ENCODE data around the gene SLCO1C1.
"Not testable (repeated sequence)": the region's sequence is repeated elsewhere in the genome, so short reads cannot be mapped to it uniquely, and the experiment has no call there.

SLCO1C1 gene, protein sequence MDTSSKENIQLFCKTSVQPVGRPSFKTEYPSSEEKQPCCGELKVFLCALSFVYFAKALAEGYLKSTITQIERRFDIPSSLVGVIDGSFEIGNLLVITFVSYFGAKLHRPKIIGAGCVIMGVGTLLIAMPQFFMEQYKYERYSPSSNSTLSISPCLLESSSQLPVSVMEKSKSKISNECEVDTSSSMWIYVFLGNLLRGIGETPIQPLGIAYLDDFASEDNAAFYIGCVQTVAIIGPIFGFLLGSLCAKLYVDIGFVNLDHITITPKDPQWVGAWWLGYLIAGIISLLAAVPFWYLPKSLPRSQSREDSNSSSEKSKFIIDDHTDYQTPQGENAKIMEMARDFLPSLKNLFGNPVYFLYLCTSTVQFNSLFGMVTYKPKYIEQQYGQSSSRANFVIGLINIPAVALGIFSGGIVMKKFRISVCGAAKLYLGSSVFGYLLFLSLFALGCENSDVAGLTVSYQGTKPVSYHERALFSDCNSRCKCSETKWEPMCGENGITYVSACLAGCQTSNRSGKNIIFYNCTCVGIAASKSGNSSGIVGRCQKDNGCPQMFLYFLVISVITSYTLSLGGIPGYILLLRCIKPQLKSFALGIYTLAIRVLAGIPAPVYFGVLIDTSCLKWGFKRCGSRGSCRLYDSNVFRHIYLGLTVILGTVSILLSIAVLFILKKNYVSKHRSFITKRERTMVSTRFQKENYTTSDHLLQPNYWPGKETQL

DNA sequence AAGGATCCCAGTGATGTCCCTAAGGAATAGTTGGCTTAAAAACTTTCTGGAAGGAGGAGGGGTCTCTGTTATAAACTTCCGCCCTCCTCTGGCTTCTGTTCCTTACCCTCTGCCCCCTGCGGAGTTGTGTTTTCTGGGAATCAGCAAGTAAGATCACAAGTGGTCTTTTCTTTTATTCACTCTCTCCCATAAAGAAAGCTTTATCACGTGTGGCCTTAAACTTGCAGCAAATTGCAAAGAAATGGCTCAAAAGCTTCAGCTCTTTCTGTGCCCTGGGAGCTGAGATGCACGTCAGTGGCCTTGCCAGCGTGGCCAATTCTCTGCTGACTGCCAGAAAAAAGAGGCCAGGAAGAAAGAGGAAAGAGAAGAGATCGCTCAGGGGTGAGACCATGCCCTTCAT lies at the start of gene SLCO1C1:
TSS of gene SLCO1C1 (plus strand) at position 101 of the 400 bp plus-strand sequence. CDS start 4,245 bp downstream, outside the sequence.
- no peak for DNase-seq

DNA sequence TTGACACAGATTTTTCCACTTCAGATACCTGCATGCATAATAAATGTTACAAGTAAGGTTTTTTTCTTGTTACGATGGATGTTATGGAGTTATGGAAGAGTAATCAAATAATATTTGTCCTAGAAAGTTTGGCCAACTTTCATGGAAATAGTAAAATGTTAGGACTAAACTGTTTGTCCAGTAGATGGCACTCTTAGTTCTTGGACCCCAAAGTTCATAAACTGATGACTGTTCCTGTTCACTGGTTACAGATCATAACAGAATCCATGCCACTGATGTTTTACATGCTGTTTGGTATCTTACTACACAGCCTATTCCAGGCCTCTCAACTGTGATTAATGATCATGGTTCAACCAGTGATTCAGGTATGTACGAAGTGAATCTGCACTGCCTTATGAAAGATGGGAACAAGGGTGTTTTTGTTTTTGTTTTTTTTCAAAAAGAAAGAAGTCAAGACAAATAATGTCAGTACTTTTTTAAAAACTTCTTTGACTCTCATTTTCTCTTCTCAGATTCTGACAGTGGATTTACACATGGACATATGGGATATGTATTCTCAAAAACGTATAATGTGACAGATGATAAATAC lies 48.8 kb upstream of the SLCO1C1 start:
- no peak for DNase-seq

DNA sequence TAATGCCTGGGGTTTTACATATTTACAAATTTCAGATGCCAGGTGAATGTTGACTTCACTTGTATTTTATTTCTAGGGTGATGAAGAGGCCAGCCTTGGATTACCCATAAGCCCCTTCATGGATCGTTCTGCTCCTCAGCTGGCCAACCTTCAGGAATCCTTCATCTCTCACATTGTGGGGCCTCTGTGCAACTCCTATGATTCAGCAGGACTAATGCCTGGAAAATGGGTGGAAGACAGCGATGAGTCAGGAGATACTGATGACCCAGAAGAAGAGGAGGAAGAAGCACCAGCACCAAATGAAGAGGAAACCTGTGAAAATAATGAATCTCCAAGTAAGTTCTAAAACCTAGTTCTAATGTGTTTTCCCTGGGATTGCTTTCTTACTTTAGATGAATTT lies 41.3 kb upstream of the SLCO1C1 start:
- DNase-seq, result no peak

DNA sequence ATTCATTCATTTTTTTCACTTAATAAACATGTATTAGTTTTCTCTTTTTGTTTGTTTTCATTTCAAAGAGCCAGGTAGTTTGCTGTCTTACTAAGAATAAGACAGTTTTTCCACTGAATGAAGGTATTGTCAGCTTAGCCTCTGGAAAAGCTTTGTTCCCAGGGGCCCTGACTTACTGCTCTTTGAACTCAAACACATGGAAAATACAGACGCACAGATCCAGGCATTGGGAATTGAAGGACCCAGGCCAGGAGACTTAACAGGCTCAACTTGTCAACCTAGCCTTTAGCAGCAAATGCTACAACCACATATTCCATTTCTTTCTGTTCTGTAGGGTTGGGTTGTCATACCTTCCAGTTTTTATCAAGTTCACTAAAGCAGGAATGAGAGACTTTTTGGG lies 38.5 kb upstream of the SLCO1C1 start:
- DNase-seq, result no peak

DNA sequence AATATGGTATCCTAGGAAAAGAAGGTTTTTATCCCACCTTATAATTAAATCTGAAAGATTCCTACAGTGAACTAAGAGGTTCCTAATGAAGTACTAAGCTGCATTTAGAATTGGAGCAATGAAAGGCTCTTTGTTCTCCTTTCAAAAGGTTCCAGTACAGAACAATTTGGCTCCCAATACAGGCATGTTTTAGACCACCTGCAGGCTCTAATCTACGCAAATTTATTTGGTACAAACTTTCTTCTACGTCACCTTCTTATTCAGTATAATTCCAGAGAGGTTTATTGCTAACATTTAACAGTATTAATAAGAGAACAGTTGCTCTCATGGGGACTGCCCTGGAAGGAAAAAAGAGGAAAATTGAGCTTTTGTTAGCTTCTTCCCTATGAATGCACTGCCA lies 37.6 kb upstream of the SLCO1C1 start:
- no peak for DNase-seq

DNA sequence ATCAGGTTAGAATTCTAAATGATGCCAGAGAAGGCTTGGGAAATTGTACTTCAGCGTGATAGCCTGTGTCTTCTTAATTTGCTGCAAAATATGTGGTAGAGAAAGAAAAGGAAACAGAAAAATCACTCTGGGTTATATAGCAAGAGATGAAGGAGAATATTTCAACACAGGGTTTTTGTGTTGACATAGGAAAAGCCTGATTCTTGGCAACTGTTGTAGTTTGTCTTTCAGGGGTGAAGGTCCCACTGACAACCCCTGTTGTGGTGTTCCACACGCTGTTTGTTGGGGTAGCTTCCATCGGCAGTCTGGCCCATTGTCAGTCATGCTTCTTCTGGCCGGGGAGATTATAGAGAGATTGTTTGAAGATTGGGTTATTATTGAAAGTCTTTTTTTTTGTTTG lies 13.8 kb upstream of the SLCO1C1 start:
- no peak for DNase-seq

DNA sequence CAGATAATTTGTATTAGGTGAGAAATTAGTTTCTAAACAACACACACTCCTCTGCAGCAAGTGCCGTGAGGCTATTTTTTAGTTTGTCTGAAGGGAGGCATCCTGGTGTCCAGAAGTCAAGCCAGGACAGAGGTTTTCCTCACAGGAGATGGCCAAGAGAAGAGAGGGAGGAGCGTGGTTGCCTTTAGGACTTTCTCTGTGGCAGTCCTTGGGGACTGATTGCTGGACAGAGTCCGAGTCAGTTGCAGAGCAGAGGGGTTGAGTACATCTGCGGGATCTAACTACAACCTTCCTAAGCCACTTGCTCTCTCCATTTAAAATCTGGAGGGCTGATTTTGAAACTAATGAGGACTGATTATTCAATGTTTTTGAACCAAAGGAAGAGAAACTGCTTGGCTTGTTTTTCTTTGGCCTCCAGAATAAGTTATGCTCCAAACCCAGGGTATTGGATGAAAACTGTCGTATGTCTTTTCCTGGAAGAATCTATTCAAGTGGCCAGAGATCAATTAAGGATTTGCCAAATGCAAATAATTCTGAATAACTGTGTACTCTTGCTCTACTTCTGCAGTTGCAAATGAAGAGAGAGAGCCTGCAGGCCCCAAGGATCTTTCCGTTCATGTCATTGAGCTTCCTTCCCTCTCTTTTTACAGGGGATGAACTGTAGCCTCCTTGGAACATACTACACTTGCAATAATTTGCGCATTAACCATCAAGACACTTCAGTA lies 1.2 kb downstream of the SLCO1C1 start:
- DNase-seq, result no peak

DNA sequence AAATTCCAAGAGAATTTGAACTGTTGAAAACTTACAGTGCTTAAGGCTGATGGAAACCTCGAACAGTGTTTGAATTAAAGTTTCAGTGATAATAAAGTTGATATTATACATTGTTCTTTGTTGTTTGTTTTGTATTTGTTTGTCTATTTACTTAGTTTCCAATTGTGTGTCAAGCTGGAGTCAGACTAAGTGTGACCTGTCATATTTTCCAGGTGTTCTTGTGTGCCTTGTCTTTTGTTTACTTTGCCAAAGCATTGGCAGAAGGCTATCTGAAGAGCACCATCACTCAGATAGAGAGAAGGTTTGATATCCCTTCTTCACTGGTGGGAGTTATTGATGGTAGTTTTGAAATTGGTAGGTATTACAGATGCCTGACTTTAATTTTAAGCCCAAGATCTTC lies 6.0 kb downstream of the SLCO1C1 start:
- no peak for DNase-seq

DNA sequence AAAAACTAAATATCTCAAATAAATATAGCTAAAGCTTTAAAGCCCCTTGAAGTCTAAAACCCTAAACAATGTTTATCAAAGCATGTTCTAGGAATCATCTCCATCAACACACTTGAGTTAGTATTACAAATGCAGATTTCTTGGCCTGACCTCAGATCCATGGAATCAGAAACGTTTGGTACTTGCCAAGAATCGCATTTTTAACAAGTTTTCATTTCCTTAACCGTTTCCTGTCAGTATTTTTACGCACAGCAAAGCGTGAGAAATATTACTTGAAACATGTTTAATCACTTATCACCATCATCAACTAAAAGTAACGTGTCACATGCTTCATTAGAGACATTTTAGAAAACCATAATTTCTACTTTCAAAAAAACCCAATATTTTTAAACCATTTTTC lies 9.7 kb downstream of the SLCO1C1 start:
- no peak for DNase-seq

DNA sequence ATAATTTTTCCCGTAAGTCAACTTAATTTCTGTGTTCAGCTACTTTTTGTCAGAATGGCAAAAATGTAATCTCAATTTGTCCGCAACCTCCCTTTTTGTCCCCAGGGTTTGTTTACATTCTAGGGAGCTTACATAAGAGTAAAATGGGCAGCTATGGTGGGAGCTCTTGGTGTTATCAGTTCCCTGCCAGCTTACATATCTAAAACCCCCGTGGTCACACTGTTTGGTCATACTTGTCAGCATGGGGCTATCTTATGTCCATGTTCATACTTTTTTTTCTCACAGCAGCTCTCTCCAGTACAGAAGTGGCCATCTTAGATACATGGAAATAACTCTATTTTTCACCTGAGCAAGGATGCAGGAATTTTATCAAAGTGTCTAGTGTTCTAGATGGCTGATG lies 16.7 kb downstream of the SLCO1C1 start:
- no peak for DNase-seq

DNA sequence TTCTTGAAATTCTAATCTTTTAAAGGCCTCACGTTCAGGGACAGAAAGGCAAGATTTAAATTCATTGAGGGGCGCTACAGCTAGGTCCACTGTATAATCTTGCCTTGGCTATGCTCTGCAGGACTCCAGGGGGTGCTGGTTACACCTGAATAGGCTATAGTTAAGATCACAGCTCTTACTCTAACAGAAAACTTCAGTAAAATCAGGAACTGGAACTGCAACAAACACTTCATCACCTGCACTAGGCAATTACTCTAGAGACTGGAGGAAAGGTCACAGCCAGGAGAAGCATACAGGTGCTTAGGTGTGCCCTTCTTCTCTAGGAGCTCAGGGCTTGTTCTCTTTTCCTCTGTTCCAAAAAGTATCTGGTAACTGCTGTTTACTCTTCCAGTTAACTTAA lies 20.9 kb downstream of the SLCO1C1 start:
- no peak for DNase-seq

DNA sequence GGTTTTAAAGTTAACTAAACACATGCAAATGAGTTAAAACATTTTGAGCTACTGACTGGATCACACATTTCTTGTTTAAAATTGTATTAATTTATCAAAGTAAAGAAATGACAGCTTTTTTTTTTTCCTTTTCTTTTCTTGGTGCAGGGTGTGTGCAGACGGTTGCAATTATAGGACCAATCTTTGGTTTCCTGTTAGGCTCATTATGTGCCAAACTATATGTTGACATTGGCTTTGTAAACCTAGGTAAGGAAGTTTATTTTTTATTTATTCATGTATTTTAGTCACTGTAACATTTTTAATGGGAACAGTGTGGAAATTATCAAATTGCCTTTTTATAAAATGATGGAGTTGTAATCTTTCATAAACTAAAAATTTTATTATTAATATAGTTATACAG lies 21.9 kb downstream of the SLCO1C1 start:
- DNase-seq, result no peak

DNA sequence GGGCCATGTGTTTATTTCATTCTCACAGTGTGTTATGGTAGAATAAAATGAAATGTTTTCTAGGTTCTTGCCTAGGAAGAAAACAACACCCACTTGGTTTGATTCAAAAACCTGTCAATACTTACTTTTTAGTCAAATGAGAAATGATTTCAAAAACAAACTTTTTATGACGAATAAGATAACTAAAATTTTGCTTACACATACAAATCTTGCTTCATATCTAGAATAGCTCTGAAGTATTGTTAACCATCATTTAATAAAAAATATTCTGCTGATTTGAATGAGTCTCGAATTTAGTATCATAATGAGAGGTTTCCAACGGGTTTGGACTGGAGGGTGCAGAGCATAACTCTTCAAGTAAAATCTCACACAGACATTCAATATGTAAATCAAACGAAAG lies 23.2 kb downstream of the SLCO1C1 start:
- no peak for DNase-seq

DNA sequence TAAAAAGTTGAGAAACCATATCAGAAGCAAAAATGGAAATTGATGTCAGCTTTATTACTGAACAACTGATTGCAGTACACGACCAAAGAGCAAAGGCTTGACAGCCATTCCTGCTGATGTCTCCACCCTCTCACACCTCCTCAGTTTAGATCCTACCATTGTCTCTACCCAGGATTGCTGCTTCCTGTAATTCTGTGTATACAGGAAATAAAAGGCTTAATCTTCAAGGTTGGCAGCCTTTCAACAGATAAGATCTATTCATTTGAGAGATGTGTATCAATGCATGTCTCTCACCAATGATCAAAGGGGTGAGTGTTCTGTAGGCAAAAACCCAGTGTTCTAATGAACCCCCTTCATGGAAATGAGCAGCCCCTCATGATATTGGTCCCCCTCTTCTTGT lies 27.0 kb downstream of the SLCO1C1 start:
- no peak for DNase-seq

DNA sequence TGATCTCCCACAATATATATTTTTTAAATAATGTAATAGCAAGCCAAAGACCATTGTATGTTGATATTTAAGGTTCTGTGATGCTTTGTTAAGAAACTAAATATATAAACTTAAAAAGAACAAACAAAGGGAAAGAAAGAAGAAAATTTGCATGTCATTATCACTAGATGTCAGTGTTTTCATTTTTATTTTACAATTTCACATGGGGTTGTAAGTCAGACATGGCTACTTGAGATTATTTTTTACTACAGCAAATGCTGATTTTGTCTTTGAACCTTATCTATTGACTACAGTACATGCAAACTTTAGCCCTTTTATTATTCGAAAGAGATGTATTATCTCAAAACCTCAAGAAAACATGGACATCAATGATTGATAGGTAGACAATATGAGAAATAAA lies 36.1 kb downstream of the SLCO1C1 start:
- DNase-seq, result no peak

DNA sequence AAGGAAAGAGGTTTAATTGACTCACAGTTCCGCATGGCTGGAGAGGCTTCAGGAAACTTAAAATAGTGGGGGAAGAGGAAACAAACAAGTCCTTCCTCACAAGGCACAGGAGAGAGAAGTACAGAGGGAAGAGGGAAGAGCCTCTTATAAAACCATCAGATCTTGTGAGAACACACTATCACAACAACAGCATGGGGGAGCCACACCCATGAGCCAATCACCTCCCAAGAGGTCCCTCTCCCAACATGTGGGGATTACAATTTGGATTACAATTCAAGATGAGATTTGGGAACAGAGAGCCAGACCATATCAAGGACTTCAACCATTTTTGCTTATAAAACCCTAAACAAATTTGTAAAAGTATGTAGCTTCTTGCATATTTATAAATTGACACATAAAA lies 45.8 kb downstream of the SLCO1C1 start:
- no peak for DNase-seq

DNA sequence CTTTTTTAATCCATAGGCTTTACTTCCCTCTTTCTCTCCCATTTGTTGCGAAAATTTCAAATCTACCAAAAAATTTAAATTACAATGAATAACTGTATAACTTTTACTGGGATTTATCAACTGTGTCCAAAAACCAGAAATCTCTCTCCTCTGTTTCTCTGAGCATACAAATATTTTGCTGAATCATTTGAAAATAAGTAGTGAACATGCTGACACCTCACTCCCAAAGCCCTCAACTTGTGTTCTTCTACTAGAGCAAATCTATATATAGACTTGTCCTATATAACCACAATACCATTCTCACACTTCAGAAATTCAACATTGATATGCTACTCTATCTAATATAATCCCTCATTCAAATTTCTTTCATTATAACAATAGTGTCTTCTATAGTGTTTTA lies 53.1 kb downstream of the SLCO1C1 start:
- no peak for DNase-seq

DNA sequence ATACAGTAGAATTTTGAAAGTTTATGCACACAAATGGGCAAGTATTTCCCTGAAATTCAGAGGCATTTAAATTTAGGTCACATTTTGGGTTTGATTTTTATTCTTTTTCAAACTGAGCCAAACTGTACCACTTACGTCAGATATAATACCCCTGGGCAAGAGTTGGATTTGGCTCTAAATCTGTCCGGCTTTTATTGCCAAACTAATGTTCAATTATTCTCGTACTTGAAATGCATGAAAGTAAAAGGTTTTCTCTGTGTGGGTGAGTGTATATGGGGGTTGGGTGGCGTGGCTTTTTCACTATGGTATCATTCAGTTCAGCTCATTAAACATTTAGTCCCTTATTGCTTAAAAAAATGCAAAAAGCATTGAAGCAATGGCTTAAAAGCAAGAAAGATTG lies 55.9 kb downstream of the SLCO1C1 start:
- DNase-seq, result no peak

DNA sequence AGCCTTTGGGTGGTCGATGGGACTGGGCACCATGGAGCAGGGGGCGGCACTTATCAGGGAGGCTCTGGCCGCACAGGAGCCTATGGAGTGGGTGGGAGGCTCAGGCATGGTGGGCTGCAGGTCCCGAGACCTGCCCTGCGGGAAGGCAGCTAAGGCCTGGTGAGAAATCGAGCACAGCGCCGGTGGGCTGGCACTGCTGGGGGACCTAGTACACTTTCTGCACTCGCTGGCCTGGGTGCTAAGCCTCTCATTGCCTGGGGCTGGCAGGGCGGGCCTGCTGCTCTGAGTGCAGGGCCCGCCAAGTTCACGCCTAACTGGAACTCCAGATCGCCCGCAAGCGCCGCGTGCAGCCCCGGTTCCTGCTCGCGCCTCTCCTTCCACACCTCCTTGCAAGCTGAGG lies 82.3 kb downstream of the SLCO1C1 start:
- no peak for DNase-seq

DNA sequence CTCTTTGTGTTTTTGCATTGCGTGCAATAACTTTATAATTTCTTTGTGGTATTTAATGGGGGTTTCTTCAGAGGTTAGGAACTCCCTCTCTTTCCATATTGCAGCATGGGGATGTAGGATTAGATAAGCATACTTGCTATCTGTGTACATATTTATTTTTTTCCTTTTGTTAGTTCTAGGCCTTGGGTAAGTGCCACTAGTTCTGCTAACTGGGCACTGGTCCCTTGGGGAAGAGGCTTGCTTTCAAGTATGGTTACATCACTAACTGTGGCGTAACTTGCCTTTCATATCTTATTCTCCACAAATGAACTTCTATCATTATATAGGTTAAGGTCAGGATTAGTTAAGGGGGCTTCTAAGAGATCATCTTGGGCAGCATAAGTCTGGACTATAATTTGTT lies 83.8 kb downstream of the SLCO1C1 start:
- no peak for DNase-seq

DNA sequence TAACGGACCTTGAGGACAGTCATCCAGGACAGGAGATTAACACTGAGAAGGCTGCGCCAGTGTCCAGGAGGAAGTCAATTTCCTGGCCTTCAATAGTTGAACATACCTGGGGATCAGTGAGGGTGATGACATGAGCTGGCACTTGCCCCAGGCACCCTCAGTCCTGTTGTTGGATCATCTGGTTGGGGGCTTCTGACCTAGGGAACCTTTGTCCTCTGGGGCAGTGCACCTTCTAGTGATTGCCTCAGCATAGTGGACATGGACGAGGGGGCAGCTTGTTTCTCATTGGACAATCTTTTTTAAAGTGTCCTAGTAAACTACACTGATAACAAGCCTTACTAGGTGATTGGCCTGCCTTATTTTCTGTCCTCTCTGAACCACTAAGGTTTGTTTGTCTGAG lies 84.8 kb downstream of the SLCO1C1 start:
- DNase-seq, result not testable (repeated sequence)

DNA sequence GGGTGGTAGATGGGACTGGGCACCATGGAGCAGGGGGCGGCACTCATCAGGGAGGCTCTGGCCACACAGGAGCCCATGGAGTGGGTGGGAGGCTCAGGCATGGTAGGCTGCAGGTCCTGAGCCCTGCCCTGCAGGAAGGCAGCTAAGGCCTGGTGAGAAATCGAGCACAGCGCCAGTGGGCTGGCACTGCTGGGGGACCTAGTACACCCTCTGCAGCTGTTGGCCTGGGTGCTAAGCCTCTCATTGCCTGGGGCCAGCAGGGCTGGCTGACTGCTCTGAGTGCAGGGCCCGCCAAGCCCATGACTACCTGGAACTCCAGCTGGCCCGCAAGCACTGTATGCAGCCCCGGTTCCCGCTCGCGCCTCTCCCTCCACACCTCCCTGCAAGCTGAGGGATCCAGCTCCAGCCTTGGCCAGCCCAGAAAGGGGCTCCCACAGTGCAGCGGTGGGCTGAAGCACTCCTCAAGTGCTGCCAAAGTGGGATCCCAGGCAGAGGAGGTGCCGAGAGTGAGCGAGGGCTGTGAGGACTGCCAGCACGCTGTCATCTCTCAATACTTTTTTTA lies 88.7 kb downstream of the SLCO1C1 start:
- DNase-seq, result not testable (repeated sequence)

DNA sequence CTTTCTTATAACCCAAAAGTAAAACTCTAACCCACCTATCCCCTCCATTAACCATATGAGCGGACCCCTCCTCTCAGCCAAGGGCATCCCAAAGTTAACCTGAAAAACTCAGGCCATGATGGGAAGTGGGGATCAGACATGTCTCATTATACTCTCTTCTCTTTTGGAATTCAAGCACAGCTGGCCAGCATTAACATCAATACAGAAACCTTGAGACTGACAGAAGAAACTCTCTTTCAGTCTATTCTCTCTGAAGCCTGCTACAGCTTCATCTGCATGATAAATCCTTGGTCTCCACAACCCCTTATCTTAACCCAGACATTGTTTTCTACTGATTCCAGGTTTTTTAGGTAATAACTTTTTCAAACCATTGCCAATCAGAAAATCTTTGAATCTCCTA lies 97.8 kb downstream of the SLCO1C1 start:
- no peak for DNase-seq
